Stimulated activated CD8-positive, alpha-beta memory T cell treated with anti-CD3 and anti-CD28 coated beads, Interleukin-15, amount 100 ng/mL, for 48 hours (primary cell): ENCODE results near the gene RPS28.
"Not testable (repeated sequence)": the region's sequence is repeated elsewhere in the genome, so short reads cannot be mapped to it uniquely, and the experiment has no call there.

ENCODE experiments used
- DNase-seq, 2 donors: peaks; one replicate each; pipeline ENCODE4 v3.0.0-alpha.2; 2020; ENCODE audit warnings: low read depth in 2 of 2

The RPS28 gene

GRCh38 chr19:8342684-8343482 lies 21.6 kb downstream of the RPS28 start, which contains the start of gene KANK3:
KANK3 (minus strand) TSS chr19:8343262; CDS start chr19:8337828, 5,434 bp downstream.
- DNase-seq: peak; percentile 89 to 92

DNA sequence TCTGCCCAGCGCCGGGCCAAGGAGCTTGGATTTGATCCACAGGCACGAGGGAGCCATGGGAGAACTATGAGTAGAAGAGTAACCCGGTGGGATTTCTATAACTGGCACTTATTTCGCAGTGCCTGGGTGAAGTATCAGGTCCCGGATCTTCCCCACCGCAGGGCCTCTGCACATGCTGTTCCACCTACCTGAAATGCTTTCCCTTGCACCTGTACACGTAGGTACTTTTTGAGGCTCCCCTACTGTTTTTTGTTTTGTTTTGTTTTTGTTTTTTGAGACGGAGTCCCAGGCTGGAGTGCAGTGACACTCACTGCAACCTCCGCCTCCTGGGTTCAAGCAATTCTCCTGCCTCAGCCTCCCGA lies 22.2 kb downstream of the RPS28 start:
- DNase-seq: no peak

- not testable (repeated sequence) for DNase-seq
Measured at GRCh38 chr19:8349629-8350372, 28.5 kb downstream of the RPS28 start.

GRCh38 chr19:8352134-8352827 lies 31.0 kb downstream of the RPS28 start:
- no peak for DNase-seq

DNA sequence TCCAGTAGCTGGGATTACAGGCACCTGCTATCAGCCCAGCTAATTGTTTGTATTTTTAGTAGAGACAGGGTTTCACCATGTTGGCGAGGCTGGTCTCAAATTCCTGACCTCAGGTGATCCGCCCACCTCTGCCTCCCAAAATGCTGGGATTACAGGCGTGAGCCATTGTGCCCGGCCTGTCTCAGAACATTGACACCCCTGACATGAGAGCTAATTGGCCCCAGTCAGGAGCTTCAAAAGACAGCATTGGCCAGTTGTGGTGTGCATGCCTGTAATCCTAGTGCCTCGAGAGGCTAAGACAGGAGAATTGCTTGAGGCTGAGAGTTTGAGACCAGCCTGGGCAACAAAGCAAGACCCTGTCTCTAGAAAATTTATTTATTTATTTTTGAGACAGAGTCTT lies 31.5 kb downstream of the RPS28 start:
- not testable (repeated sequence) for DNase-seq

DNA sequence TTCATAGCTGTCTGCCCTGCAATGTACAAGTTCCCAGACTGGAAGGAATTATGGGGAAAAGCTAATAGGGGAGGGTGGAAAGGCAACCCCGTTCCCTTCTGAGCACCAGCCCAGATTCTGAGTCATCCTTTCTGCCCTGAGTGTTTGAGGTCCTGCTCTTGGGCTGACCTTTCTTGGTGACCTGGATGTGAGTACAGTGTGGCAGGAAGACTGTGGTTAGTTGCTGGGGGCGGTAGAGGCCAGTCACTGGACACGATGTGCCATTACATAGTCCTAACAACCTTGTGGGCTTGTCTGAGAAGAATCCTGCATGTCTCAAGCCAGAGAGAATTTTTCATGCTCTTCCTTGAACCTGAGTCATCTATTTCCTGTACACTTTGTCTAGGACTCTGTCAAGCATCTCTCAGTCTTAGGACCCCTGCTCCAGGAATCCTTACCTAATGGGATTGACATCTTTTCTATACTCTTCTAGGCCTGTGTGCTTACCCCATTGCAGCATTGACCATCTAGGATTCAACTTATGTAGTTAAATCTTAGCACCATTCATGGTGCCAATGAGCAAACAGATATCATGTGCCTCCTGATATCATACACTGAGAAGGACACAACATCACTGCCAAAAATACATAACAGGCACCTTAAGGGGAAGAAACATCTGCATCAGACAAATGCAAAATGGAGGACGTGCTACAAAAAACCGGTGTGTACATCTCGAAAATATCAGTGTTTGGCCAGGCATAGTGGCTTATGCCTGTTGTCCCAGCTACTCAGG lies 34.5 kb downstream of the RPS28 start:
- DNase-seq: no peak

DNA sequence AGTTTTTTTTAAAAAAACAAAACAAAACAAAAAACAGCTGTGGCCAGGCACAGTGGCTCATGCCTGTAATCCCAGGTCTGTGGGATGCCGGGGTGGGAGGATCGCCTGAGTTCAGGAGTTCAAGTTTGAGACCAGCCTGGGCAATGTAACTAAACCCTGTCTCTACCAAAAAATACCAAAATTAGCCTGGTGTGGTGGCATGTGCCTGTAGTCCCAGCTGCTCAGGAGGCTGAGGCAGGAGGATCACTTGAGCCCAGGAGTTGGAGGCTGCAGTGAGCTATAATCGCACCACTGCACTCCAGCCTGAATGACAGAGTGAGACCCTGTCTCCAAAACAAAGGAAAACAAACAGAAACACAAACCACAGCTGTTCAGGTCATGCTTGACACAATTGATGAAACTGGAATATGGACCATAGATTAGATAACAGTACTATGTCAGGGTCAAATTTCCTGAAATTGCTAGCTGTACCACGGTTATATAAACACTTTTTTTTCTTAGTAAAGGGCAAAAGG lies 35.8 kb downstream of the RPS28 start:
- no peak for DNase-seq

- no peak for DNase-seq
Measured at GRCh38 chr19:8358948-8359347, 37.7 kb downstream of the RPS28 start.

GRCh38 chr19:8360196-8360595 lies 38.9 kb downstream of the RPS28 start:
- no peak for DNase-seq

GRCh38 chr19:8361921-8362793 lies 40.9 kb downstream of the RPS28 start:
- DNase-seq: peak in 1 of 2 donors; percentile 37

DNA sequence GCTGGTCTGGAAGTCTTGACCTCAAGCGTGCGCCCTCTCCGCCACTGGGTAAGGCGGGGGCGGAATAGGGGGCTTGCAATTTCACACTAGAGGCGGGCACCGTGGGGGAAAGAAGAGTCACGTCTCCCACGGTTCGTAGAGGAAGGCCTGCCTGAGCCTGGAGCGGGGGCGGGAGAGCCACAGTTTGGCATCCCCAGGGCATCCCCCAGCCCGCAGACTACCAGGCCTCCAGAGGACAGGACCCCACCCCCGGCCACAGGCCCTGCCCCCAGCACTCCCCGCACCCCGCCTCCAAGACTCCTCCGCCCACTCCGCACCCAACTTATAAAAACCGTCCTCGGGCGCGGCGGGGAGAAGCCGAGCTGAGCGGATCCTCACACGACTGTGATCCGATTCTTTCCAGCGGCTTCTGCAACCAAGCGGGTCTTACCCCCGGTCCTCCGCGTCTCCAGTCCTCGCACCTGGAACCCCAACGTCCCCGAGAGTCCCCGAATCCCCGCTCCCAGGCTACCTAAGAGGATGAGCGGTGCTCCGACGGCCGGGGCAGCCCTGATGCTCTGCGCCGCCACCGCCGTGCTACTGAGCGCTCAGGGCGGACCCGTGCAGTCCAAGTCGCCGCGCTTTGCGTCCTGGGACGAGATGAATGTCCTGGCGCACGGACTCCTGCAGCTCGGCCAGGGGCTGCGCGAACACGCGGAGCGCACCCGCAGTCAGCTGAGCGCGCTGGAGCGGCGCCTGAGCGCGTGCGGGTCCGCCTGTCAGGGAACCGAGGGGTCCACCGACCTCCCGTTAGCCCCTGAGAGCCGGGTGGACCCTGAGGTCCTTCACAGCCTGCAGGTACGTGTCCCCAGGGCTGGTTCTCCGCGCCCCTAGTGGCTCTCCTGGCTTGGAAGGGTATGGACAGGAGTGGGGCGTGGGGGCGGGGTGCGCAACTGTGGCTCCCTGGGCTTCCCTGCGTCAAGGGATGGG lies 42.8 kb downstream of the RPS28 start, which contains the start of gene ANGPTL4:
Gene ANGPTL4, plus strand, starts transcription at position 353 of the 969 bp plus-strand sequence. Its CDS starts 167 bp downstream, at position 520.
- peak; percentile 53 to 55 for DNase-seq

GRCh38 chr19:8366121-8366581 lies 44.9 kb downstream of the RPS28 start:
- DNase-seq: no peak

GRCh38 chr19:8366961-8367326 lies 45.6 kb downstream of the RPS28 start:
- no peak for DNase-seq

GRCh38 chr19:8367327-8368001 lies 46.2 kb downstream of the RPS28 start:
- no peak for DNase-seq

GRCh38 chr19:8370176-8371010 lies 49.1 kb downstream of the RPS28 start:
- no peak for DNase-seq

DNA sequence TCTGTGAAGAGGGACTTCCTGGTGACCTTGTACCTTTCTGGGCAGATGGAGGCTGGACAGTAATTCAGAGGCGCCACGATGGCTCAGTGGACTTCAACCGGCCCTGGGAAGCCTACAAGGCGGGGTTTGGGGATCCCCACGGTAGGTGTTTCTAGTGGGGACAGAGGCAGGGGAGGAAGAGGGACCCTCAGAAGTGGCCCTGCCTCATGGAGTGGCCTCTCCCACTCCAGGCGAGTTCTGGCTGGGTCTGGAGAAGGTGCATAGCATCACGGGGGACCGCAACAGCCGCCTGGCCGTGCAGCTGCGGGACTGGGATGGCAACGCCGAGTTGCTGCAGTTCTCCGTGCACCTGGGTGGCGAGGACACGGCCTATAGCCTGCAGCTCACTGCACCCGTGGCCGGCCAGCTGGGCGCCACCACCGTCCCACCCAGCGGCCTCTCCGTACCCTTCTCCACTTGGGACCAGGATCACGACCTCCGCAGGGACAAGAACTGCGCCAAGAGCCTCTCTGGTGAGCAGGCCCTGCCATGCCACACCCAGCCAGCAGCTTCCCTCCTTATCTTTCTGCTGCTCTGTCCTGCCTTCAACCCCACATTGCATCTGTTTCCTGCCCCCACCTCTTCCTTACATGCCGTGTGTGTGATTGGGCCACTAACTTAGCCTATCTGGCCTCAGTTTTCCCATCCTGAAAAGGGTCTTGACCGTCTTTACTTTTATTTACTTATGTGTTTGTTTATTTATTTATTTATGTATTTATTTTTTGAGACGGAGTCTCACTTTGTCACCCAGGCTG lies 49.9 kb downstream of the RPS28 start:
- DNase-seq: no peak
